Inferior parietal cortex (tissue), 1 donor: ENCODE results near the gene CDKN2B-AS1.
A peak's percentile ranks its signal among the peaks of the same experiment; 100 is the strongest.
"Not testable (repeated sequence)": the region's sequence is repeated elsewhere in the genome, so short reads cannot be mapped to it uniquely, and the experiment has no call there.

Experiments used
- DNase-seq: peaks from one replicate; pipeline ENCODE4 v3.0.0-alpha.2; 2016; ENCODE audit errors: extremely low spot score

Gene CDKN2B-AS1

GRCh38 chr9:22043928-22044327 lies 49.3 kb downstream of the CDKN2B-AS1 start:
- no peak for DNase-seq

GRCh38 chr9:22044583-22044982 lies 50.0 kb downstream of the CDKN2B-AS1 start:
- DNase-seq: no peak

DNA sequence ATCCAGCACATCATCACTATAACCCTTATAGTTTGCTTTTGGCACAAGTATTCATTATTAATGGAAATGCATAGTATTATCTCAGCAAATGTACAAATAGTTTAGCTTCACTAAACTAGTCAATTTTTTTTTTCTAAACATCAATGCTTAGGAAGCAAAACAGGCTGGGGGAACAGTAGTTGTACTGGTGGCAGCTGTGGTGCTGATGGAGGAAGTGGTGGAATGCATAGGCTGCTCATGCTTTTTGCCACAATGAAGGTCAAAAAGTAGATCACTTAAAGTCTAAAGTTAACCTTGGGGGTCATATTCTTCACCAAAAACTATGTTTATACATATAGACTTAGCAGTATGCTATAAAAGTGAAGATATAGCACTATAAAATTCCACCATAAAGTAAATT lies 50.8 kb downstream of the CDKN2B-AS1 start:
- no peak for DNase-seq

GRCh38 chr9:22046243-22046885 lies 51.8 kb downstream of the CDKN2B-AS1 start:
- DNase-seq: no peak

DNA sequence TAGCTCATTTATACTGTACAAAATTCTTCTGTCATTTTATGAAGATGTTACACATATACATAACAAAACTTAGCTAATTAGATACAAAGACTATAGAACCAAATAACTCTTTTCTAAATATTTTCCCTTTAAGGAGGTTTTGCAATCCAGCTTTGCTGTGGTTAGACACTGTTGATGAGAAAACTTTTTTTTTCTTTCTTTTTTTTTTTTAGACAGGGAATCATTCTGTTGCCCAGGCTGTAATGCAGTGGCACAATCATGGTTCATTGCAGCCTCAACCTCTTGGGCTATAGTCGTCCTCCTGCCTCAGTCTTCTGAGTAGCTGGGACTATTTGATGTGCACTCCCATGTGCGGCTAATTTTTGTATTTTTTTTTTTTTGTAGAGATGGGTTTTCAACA lies 53.0 kb downstream of the CDKN2B-AS1 start:
- no peak for DNase-seq

DNA sequence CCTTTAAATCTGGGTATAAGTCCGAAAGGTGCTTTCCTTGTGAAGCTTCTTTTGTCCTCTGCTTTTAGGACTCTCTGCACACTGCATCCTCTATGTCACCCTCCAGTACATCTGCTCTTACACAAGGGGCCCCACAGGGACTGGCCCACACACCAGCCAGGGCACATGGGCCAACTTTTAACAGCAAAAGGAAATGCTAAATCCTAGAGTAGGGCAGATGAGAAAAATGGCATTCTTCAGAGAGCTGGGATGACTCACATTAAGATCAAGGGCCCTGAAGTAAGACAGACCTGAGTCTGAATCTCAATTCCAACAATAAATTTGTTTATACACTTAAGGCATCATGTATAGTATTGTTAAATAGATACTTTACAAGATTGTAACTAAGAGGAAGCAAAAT lies 54.8 kb downstream of the CDKN2B-AS1 start:
- DNase-seq: no peak

DNA sequence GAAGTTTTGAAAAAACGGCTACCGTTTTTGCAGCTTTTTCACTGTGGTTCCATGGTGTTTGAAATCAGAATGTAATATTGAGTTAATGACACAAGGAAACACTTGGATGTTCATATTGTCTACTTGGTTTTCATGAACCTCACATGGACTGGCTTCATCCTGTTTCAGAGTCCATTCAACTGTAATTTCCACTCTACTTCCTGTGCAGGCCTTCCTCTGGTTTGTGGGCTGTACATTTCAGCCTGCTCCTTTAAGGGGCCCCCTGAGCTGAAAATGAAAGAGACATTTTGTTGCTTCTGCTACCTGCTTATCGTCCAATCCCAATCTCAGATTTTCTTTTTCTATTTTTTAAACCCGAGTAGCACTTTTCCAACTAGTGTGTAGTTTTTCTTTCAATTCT lies 56.3 kb downstream of the CDKN2B-AS1 start:
- DNase-seq: no peak

DNA sequence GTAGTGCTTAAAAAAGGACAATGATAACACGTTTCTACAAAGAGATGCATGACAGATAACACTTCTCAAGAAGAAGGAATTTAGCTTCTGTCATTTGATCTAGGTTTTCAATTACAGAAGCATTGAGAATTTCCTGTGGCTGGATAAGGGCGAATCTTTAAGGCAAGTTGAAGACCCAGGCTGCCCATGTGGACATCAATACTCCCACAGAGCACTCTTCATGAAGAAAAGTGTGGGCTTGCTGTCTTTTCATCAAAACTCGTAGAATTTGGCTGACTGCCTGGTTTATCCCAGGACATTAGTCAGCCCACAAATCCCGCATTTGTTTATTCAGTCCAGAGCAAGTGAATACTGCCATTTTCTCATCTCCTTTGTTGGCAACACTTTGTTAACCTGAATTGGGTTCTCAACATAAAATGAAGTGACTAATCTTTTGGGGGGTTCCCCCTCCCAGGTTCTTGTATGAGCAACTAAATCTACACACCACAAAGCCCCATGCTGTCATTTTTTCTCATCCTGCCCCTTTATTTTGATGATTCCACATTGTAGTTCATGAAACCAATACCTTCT lies 57.9 kb downstream of the CDKN2B-AS1 start:
- DNase-seq: peak; percentile 44

GRCh38 chr9:22053178-22053577 lies 58.6 kb downstream of the CDKN2B-AS1 start:
- no peak for DNase-seq

- no peak for DNase-seq
These were observed 59.5 kb downstream of the CDKN2B-AS1 start for GRCh38 chr9:22054076-22054475.

GRCh38 chr9:22054529-22054928 lies 59.9 kb downstream of the CDKN2B-AS1 start:
- no peak for DNase-seq

DNA sequence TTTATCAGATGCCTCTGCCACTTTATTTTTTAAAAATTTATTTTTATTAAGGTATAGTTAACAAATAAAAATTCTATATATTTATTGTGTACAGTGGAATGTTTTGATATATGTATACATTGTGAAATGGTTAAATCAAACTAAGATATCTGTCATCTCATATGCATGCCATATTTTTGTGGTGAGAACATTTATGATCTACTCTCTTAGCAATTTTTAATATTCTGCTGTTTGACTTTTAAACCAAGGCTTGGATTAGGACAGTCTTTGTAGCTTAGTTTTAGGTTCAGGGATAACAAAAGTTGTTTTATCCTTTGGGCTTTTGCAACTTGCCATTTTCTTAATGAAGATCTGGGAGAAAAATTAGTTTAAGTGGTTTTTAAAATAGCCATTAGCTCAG lies 60.5 kb downstream of the CDKN2B-AS1 start:
- no peak for DNase-seq

GRCh38 chr9:22056402-22056801 lies 61.8 kb downstream of the CDKN2B-AS1 start:
- DNase-seq: no peak

GRCh38 chr9:22057972-22058371 lies 63.4 kb downstream of the CDKN2B-AS1 start:
- not testable (repeated sequence) for DNase-seq

DNA sequence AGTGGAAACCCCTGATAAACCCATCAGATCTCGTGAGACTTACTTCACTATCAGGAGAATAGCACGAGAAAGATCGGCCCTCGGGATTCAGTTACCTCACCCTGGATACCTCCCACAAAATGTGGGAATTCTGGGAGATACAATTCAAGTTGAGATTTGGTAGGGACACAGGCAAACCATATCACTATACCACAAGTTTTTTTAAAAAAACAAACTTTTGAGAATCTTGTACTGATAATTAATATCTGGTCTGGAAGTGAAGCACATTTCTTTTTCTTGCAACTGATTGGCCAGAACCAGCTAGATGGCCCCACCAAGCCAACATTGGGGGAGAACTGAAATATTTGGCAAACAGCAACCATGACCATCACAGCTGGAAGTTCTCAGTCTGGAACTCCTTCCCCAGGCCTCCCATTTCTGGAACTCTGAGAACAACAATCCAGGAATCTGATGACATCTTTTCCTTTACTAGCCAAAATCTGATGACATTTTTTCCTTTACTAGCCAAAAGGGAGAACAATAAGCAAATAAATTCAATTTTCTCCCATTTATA lies 66.3 kb downstream of the CDKN2B-AS1 start:
- no peak for DNase-seq

DNA sequence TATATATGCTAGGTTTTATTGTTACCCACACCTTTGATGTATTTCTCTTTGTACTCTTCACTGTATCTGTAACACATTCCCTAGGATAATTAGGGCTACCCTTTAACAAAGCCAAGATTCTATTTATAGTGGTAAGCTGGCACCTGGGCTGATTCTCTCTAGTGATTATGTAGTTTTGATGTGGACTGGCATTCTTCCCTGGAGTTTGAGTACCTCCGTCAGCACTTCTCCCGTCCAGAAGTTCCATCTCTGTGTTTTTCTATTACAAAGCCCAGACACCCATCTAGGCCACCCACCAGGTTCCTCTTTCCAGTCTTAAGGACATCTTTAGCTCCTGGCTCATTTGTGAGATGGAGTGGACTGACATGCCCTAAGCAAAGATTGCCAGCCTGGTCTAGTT lies 70.4 kb downstream of the CDKN2B-AS1 start:
- DNase-seq: no peak

DNA sequence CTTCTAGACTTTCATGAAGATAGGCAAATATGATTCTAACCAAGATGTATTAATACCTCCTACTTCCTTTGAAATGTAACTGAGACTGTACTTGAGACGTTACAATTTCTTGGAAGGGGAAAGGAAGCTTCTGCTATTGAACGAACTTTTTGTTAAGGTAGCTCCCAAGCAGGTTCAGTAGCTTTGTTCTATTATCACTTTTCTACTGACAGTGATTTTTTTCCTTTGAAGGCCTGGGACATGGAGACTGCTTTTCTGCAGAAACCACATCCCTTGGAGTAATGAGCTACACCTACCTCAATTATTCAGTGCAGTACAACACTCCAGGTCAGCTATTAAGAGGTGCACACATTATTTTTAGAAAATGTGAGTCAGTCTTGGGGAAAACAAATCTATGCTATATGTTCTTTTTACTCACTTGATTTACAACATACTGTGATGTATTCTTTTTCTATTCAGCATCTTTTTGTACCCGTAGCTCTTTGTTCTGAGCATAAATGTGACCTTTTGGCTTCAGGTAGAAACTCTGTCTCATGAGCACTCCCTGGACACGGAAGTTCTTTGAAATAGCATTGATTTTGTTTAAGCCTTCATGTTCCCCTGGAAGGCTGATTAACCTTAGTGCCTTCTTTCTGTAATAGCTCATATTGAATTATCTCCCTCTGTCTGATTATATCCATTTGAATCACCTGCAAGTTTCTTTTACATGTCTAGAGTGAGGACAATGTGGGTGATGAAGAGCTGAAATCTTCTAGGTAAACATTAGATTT lies 71.0 kb downstream of the CDKN2B-AS1 start:
- no peak for DNase-seq

- DNase-seq: no peak
These were observed 72.6 kb downstream of the CDKN2B-AS1 start for GRCh38 chr9:22067196-22067595.

DNA sequence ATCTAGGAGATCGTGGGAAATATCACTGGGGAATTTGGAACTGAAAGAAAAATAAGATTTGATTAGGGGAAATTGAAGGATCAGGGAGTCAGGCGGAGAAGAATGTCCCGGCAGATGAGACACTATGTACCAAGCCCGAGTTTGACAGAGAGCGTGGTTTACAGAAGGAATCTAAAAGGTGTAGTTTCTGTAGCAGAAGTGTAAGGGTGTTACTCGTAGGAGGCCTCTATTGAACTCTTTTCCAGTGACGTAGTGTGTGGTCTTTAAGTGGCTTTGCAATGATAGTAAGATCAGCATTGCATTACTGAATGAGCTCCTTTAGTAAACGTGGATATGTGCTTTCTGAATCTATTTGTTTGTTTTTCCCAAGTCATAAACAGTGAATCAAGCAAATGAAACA lies 73.8 kb downstream of the CDKN2B-AS1 start:
- no peak for DNase-seq

GRCh38 chr9:22073349-22073748 lies 78.8 kb downstream of the CDKN2B-AS1 start:
- no peak for DNase-seq

DNA sequence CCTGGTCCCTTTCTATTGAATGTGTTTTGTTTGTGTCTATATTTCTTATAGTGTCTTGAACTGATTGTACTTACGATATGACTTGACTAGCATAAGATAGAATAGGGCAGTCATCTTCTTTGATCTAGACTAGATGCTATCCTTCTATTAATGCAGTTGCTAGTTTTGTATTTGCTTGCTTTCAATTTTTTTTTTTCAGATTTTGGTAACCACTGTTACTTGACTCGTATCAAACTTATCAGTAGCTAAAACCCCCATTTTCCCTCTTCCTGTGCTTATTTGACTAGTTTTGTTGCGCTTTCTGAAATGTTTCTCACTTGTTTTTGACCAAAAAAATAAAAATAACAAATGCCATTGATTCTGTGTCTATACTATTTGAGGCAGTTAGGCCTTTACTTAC lies 83.5 kb downstream of the CDKN2B-AS1 start:
- no peak for DNase-seq

DNA sequence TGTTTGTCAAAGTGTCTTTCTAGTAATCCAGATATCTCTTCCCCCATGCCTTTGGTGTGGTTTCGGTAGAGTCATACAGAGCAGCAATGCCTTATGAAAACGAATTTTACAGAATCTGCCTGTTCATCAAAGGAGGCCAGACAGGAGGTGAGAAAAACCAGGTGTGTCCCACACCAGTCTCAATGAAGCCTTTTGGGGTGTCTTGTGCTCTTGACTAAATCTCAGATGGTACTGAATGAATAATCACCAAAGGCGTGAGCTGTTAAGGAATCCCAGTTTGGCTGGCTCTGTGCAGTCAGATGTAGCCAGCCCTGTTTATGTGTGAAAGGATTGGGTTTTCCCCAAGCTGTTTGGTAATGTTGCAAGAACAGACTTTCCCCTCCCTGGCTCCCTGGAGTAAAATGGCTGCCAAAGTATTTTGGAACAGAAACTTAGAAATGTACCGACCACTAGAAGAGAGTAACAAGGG lies 85.3 kb downstream of the CDKN2B-AS1 start:
- DNase-seq: no peak
